Endodermal cell (in vitro differentiated cells): ENCODE results near the gene RAB39B. TPM values are rescaled to one million over a fixed set of nuclear protein-coding genes. Genes with fewer than 3 reads are reported as not detected.

Experiments used
- DNase-seq: peaks from one replicate; pipeline ENCODE4 v3.0.0-alpha.2; 2017
- H3K27ac ChIP-seq: 2 replicates; pipeline ENCODE4 v1.5.1; 2013; ENCODE audit warnings: mild to moderate bottlenecking, low read depth, low read length, moderate library complexity
- H3K27me3 ChIP-seq: 2 replicates; pipeline ENCODE4 v1.6.1; 2013; ENCODE audit warnings: mild to moderate bottlenecking, low read length, moderate library complexity; ENCODE audit not compliant: insufficient read depth, control insufficient read depth, poor library complexity, severe bottlenecking
- H3K36me3 ChIP-seq: 2 replicates; pipeline ENCODE4 v1.7.0; 2013; ENCODE audit warnings: mild to moderate bottlenecking, low read length, moderate library complexity; ENCODE audit not compliant: control insufficient read depth, insufficient read depth
- H3K4me1 ChIP-seq: one replicate; pipeline ENCODE4 v1.7.0; 2013; ENCODE audit warnings: low read length; ENCODE audit not compliant: control insufficient read depth, insufficient read depth
- H3K4me3 ChIP-seq: 2 replicates; pipeline ENCODE4 v1.5.1; 2013; ENCODE audit warnings: mild to moderate bottlenecking, low read length, moderate library complexity
- H3K9ac ChIP-seq: 2 replicates; pipeline ENCODE4 v1.6.1; 2013; ENCODE audit warnings: mild to moderate bottlenecking, low read length, moderate library complexity; ENCODE audit not compliant: poor library complexity, severe bottlenecking; ENCODE audit errors: extremely low read depth
- H3K9me3 ChIP-seq: 2 replicates; pipeline ENCODE4 v1.6.1; 2013; ENCODE audit warnings: mild to moderate bottlenecking, low read length, moderate library complexity; ENCODE audit not compliant: control insufficient read depth
- H3K27ac Mint-ChIP-seq: 2 replicates; pipeline ENCODE4 v1.8.0; 2020; ENCODE audit warnings: mixed read lengths
- H3K27me3 Mint-ChIP-seq: 2 replicates; pipeline ENCODE4 v1.8.0; 2021; ENCODE audit warnings: mild to moderate bottlenecking, mixed read lengths; ENCODE audit not compliant: insufficient read depth
- H3K36me3 Mint-ChIP-seq: 2 replicates; pipeline ENCODE4 v1.8.0; 2020; ENCODE audit warnings: low read depth, mixed read lengths
- H3K4me1 Mint-ChIP-seq: 2 replicates; pipeline ENCODE4 v1.8.0; 2020; ENCODE audit warnings: mixed read lengths
- H3K4me3 Mint-ChIP-seq: 2 replicates; pipeline ENCODE4 v1.8.0; 2020; ENCODE audit warnings: mild to moderate bottlenecking, moderate library complexity, mixed read lengths
- H3K9me3 Mint-ChIP-seq: 2 replicates; pipeline ENCODE4 v1.8.0; 2020; ENCODE audit warnings: mild to moderate bottlenecking, mixed read lengths
- CTCF ChIP-seq: fragments of 200-600 bp; sonication (generic); conservative IDR thresholded peaks from 2 replicates; pipeline ENCODE4 v1.5.0; 2021; ENCODE audit warnings: antibody characterized with exemption, mild to moderate bottlenecking
- WGBS, 2 experiments: methylation state at CpG; one replicate each; pipeline versions ENCODE4 v1.1.5 to v1.1.7; 2013; ENCODE audit warnings: missing lambda C conversion rate in 2 of 2, mixed read lengths in 1 of 2; ENCODE audit not compliant: insufficient coverage in 1 of 2, insufficient read length in 1 of 2; 5-methylcytosine and 5-hydroxymethylcytosine counted together
- total RNA-seq, 2 donors: library from RNA; stranded (reverse); fragmentation: NEBNext Ultra II Directional in 1 of 2; extraction: Animal tissue kit (Norgen Biotek cat#: 25700) in 1 of 2; gene quantifications; 2 replicates in 1 of 2; 3 replicates in 1 of 2; pipeline ENCODE4 v1.2.1, GENCODE V29; 2021

Gene RAB39B
- total RNA-seq, 2 donors from 2014 or later = 3.7 to 5.1 TPM

- H3K36me3 ChIP-seq = peaks cover 21% of the 10 kb centered on the region
- peaks cover 7% of the 10 kb centered on the region for H3K9me3 ChIP-seq
- no peak overlapping the region for H3K27ac ChIP-seq
- H3K27me3 ChIP-seq = no peaks in the 10 kb centered on the region
- no peak for TF ChIP-seq CTCF
- Mint-ChIP-seq H3K27me3 (peaks cover 6% of the 10 kb centered on the region), H3K4me1 (peaks cover 13% of the 10 kb centered on the region), H3K9me3 (peaks cover 35% of the 10 kb centered on the region), H3K4me3 (peak overlapping the region; percentile 83), H3K36me3 (peaks cover 18% of the 10 kb centered on the region), H3K27ac (peak overlapping the region; percentile 76)
- peak overlapping the region; percentile 96 for H3K4me3 ChIP-seq
- H3K4me1 ChIP-seq = peaks cover 3% of the 10 kb centered on the region
- peak overlapping the region; percentile 81 for H3K9ac ChIP-seq
- peak; percentile 50 for DNase-seq
- WGBS, 2 experiments = 12% methylated on average over 8 of the region's 11 CpGs; no CpG with 5 or more reads in 1 of the 2 experiments
Observed at GRCh38 chrX:155216940-155217440, 47.3 kb downstream of the RAB39B start.

- Histone ChIP-seq H3K27me3 (no peaks in the 10 kb centered on the region), H3K9ac (peak within 1 kb of the TSS; percentile 81), H3K27ac (peak within 1 kb of the TSS; percentile 85), H3K9me3 (peaks cover under 1% of the 10 kb centered on the region), H3K36me3 (peaks cover 15% of the 10 kb centered on the region), H3K4me3 (peak within 1 kb of the TSS; percentile 96), H3K4me1 (peaks cover 3% of the 10 kb centered on the region)
- Mint-ChIP-seq H3K27ac (peak within 1 kb of the TSS; percentile 87), H3K4me1 (peaks cover 17% of the 10 kb centered on the region), H3K4me3 (peak within 1 kb of the TSS; percentile 83), H3K9me3 (peaks cover 34% of the 10 kb centered on the region), H3K36me3 (peaks cover 12% of the 10 kb centered on the region), H3K27me3 (peaks cover 6% of the 10 kb centered on the region)
- 0% methylated on average over 10 to 53 of the region's 53 CpGs for WGBS, 2 experiments
- TF ChIP-seq CTCF = peak; percentile 70
- DNase-seq = peak; percentile 94
Observed at GRCh38 chrX:155216179-155216939, 47.9 kb downstream of the RAB39B start, which contains the start of gene VBP1. Gene VBP1, plus strand, starts transcription at chrX:155216460. Its CDS starts 23 bp downstream, at chrX:155216483.

- Mint-ChIP-seq H3K27ac (peak overlapping the region; percentile 87), H3K9me3 (peaks cover 38% of the 10 kb centered on the region)
Observed at GRCh38 chrX:155215443-155216178, 48.7 kb downstream of the RAB39B start.

More at GRCh38 chrX:155215443-155216178, 48.7 kb downstream of the RAB39B start:
- DNase-seq = no peak
- peaks cover 3% of the 10 kb centered on the region for H3K4me1 ChIP-seq
- Mint-ChIP-seq H3K36me3 (peaks cover 8% of the 10 kb centered on the region), H3K4me1 (peaks cover 17% of the 10 kb centered on the region), H3K27me3 (peaks cover 8% of the 10 kb centered on the region), H3K4me3 (peak overlapping the region; percentile 83)
- H3K27ac ChIP-seq = peak overlapping the region; percentile 41
- H3K36me3 ChIP-seq = peaks cover 9% of the 10 kb centered on the region
- peak overlapping the region; percentile 96 for H3K4me3 ChIP-seq
- H3K27me3 ChIP-seq = no peaks in the 10 kb centered on the region
- H3K9ac ChIP-seq = no peak overlapping the region
- H3K9me3 ChIP-seq = no peaks in the 10 kb centered on the region
- TF ChIP-seq CTCF = no peak
- 20 to 39% methylated on average over 1 to 14 of the region's 15 CpGs for WGBS, 2 experiments
